DOHH2 (cell line): ENCODE measurements around the gene STPG3.

ENCODE experiments used
- H3F3A ChIP-seq: fragments of 200-600 bp; sonication (generic), shearing (Covaris generic); 2 replicates; pipeline ENCODE4 v1.6.0; 2016; ENCODE audit warnings: antibody characterized with exemption, mild to moderate bottlenecking; ENCODE audit not compliant: control insufficient read depth, insufficient read depth
- H3K27ac ChIP-seq: fragments of 200-600 bp; sonication (generic); 2 replicates; pipeline ENCODE4 v1.5.1; 2014; ENCODE audit warnings: low read depth, mild to moderate bottlenecking, low read length, moderate library complexity
- H3K27me3 ChIP-seq: fragments of 200-600 bp; sonication (generic); 2 replicates; pipeline ENCODE4 v1.6.1; 2014; ENCODE audit warnings: mild to moderate bottlenecking, low read length, mixed read lengths; ENCODE audit not compliant: control insufficient read depth
- H3K36me3 ChIP-seq: fragments of 200-600 bp; sonication (generic); 2 replicates; pipeline ENCODE4 v1.6.1; 2014; ENCODE audit warnings: mild to moderate bottlenecking, low read length, moderate library complexity, mixed read lengths; ENCODE audit not compliant: control insufficient read depth
- H3K4me1 ChIP-seq: fragments of 200-600 bp; sonication (generic); 2 replicates; pipeline ENCODE4 v1.6.1; 2014; ENCODE audit warnings: mild to moderate bottlenecking, low read length, mixed read lengths; ENCODE audit not compliant: control insufficient read depth
- H3K4me2 ChIP-seq: fragments of 200-600 bp; sonication (generic); 2 replicates; pipeline ENCODE4 v1.6.0; 2014; ENCODE audit warnings: mild to moderate bottlenecking, low read length, moderate library complexity
- H3K4me3 ChIP-seq: fragments of 200-600 bp; sonication (generic); 2 replicates; pipeline ENCODE4 v1.5.1; 2014; ENCODE audit warnings: mild to moderate bottlenecking, low read length, mixed read lengths
- H3K79me2 ChIP-seq: fragments of 200-600 bp; sonication (generic); 2 replicates; pipeline ENCODE4 v1.6.1; 2014; ENCODE audit warnings: mild to moderate bottlenecking, low read length, mixed read lengths; ENCODE audit not compliant: control insufficient read depth
- H3K9me2 ChIP-seq: fragments of 200-600 bp; sonication (generic); replicated peaks from 2 replicates; pipeline ENCODE4 v1.6.1; 2014; ENCODE audit warnings: mild to moderate bottlenecking, low read length, mixed read lengths; ENCODE audit not compliant: control insufficient read depth
- H3K9me3 ChIP-seq: fragments of 200-600 bp; sonication (generic); 2 replicates; pipeline ENCODE4 v1.6.1; 2014; ENCODE audit warnings: antibody characterized with exemption, low read length, mixed read lengths; ENCODE audit not compliant: control insufficient read depth, insufficient read depth
- H4K20me1 ChIP-seq: fragments of 200-600 bp; sonication (generic); 2 replicates; pipeline ENCODE4 v1.6.0; 2014; ENCODE audit warnings: low read depth, mild to moderate bottlenecking, antibody characterized with exemption, low read length, moderate library complexity; ENCODE audit not compliant: control insufficient read depth, insufficient read depth
- EZH2phosphoT487 ChIP-seq: fragments of 200-600 bp; sonication (generic); IDR thresholded peaks from 2 replicates; pipeline ENCODE4 v1.6.1; 2017; ENCODE audit warnings: borderline replicate concordance, mild to moderate bottlenecking, antibody characterized with exemption, low read length, moderate library complexity, mixed read lengths
- TF ChIP-seq, protein P1 (sequence below): fragments of 200-600 bp; sonication (generic); IDR thresholded peaks from one replicate; pipeline ENCODE4 v1.5.1; 2014; ENCODE audit warnings: antibody characterized with exemption, mild to moderate bottlenecking, low read depth, low read length; ENCODE audit not compliant: poor library complexity, severe bottlenecking

Gene STPG3

DNA sequence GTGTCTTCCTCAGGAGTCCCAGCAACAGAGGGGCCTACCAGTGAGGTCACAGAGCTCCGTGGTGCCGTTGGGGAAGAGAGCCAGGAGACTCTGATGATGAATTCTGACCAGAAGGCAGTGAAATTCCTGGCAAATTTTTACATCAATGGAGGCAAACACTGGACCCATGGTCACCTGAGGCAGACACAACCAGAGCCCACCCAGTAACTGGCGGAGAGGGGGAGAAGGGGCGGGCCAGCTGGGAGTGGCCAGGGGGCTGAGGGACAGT is at the start of gene STPG3:
Gene STPG3 (plus strand): TSS at position 93 of the 268 bp plus-strand sequence. CDS start 1 bp downstream, at position 94.
- no peak within 1 kb of the TSS for H3K4me2 ChIP-seq

GRCh38 chr9:137202966-137203365 is 48.1 kb upstream of the STPG3 start:
- peaks cover 5% of the 10 kb centered on the region; the same call in 1 of the 2 replicates for H4K20me1 ChIP-seq
- no peaks in the 10 kb centered on the region for H3K27me3 ChIP-seq
- H3K4me2 ChIP-seq, result peak overlapping the region; percentile 92
- H3F3A ChIP-seq, result peaks cover 6% of the 10 kb centered on the region
- H3K79me2 ChIP-seq, result peaks cover 87% of the 10 kb centered on the region
- H3K27ac ChIP-seq, result no peak overlapping the region
- TF ChIP-seq, protein P1, sequence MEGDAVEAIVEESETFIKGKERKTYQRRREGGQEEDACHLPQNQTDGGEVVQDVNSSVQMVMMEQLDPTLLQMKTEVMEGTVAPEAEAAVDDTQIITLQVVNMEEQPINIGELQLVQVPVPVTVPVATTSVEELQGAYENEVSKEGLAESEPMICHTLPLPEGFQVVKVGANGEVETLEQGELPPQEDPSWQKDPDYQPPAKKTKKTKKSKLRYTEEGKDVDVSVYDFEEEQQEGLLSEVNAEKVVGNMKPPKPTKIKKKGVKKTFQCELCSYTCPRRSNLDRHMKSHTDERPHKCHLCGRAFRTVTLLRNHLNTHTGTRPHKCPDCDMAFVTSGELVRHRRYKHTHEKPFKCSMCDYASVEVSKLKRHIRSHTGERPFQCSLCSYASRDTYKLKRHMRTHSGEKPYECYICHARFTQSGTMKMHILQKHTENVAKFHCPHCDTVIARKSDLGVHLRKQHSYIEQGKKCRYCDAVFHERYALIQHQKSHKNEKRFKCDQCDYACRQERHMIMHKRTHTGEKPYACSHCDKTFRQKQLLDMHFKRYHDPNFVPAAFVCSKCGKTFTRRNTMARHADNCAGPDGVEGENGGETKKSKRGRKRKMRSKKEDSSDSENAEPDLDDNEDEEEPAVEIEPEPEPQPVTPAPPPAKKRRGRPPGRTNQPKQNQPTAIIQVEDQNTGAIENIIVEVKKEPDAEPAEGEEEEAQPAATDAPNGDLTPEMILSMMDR, result no peak
- no peak for TF ChIP-seq EZH2phosphoT487
- no peaks in the 10 kb centered on the region for H3K9me2 ChIP-seq
- no peaks in the 10 kb centered on the region for H3K9me3 ChIP-seq
- H3K4me1 ChIP-seq, result peaks cover 68% of the 10 kb centered on the region
- H3K36me3 ChIP-seq, result peaks cover 29% of the 10 kb centered on the region
- peak overlapping the region; percentile 32 for H3K4me3 ChIP-seq

More for the DNA sequence above, at the start of gene STPG3:
- no peak for TF ChIP-seq EZH2phosphoT487
- TF ChIP-seq, protein P1, result no peak
- H3K79me2 ChIP-seq, result peaks cover 10% of the 10 kb centered on the region
- no peak within 1 kb of the TSS for H3K27ac ChIP-seq
- H3K27me3 ChIP-seq, result no peaks in the 10 kb centered on the region
- no peaks in the 10 kb centered on the region for H4K20me1 ChIP-seq
- peaks cover 41% of the 10 kb centered on the region for H3K4me1 ChIP-seq
- H3K4me3 ChIP-seq, result no peak within 1 kb of the TSS
- H3K9me3 ChIP-seq, result no peaks in the 10 kb centered on the region
- peaks cover 9% of the 10 kb centered on the region for H3K36me3 ChIP-seq
- no peaks in the 10 kb centered on the region for H3K9me2 ChIP-seq
- 0 out of 2 replicates have a peak, but pooled peaks cover 3% of the 10 kb centered on the region for H3F3A ChIP-seq

- Histone ChIP-seq H3K4me1 (peaks cover 52% of the 10 kb centered on the region), H3F3A (peaks cover 6% of the 10 kb centered on the region), H3K36me3 (peaks cover 36% of the 10 kb centered on the region), H3K9me3 (no peaks in the 10 kb centered on the region), H3K27ac (no peak overlapping the region), H3K79me2 (peaks cover 76% of the 10 kb centered on the region), H3K9me2 (no peaks in the 10 kb centered on the region), H4K20me1 (peaks cover 5% of the 10 kb centered on the region; the same call in 1 of the 2 replicates), H3K27me3 (no peaks in the 10 kb centered on the region), H3K4me2 (peak overlapping the region; percentile 92), H3K4me3 (peak overlapping the region; percentile 99)
- TF ChIP-seq, protein P1, result no peak
- no peak for TF ChIP-seq EZH2phosphoT487
Observed at GRCh38 chr9:137204731-137205125, 46.4 kb upstream of the STPG3 start.
